Limb (tissue), 2 donors: ENCODE data around the gene PEPD.

Source experiments
- DNase-seq, 2 donors: peaks; one replicate each; pipeline ENCODE4 v3.0.0-alpha.2; 2016; ENCODE audit errors: extremely low spot score in 2 of 2

PEPD gene

DNA sequence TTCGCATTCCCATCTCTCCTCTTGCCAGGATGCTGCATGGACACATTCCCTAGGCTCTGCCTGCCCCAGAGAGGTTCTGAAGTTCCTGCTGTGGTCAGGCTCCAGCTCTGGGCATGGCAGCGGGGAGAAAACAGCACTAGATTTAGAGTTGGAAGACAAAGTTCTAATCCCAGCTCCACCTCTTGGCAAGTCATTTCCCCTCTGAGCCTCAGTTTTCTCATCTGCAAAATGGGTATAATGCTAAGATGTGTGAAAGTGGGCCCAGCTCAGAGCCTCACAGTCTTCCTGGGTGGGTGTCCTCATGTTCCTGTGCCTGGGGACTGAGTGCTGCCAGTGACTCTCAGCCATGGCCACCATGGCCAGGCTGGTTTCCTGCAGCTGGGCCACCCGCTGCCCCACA is 9.6 kb downstream of the PEPD start:
- DNase-seq: no peak

DNA sequence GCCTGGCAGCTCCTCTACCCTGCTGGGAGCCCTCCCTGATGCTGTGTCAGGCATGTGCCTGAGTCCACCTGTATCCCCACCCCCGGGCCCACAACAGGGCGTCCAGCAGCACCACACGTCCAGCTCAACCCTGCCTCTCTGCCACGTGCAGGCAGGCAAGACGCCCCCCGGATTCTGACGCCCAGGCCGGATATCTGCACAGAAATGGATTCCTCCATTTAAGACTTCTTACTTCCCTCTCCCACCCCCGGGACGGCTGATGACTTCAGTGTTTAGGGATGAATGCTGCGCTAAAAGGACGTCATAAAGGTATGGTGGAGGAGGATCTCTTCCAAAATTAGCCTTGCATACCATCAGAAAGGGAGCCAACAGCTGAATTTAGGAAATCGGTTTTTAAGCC is 10.2 kb downstream of the PEPD start:
- no peak for DNase-seq

DNA sequence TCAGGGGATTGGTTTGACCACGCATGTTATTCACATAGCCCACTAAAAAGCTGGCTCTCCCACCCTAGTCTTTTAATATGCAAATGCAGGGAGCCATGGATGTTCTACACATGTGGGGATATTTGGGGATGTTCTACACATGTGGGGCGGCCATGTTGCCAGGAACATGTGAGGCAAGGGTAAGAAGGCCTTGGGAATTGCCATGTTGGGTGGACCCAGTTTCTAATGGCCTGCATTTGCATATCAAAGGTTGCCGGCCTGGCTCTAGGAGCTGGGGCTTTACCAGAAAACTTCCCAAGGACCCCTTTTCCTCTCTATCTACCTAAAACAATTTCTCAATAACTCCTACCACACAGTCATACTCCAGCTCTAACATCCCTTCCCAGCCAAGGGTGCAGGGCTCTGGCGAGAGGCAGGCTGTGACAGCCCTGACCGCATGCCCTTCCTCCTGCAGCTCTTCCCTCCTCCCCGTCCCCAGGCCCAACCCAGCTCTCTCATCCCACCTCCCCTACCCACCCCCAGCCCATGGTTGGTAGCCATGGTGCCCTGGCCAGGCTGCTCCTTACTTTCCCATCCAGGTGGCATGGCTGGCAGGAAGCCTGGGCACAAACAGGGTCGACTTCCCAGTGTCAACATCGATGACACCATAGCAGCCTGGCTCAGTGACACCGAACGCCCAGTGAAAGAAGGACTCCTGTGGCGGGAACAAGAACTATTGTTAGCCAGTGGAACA is 11.0 kb downstream of the PEPD start:
- no peak for DNase-seq

DNA sequence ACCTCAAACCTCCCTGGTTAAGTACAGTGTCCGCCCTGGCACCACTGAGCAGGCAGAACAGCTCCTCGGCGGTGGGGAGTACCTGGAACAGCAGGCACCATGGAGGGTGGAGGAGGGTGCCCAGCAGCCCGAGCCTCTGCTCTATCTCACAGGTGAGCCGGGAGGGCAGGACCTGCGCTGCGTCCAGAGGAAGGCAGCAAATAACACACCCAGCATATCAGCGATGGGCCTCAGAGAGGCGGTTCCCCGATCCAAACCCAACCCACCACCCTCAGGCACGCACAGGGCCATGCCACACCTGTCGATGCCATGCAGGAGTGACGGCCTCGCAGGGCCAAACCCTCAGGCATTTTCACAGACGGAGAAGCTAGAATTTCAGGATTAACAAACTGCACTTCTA is 11.8 kb downstream of the PEPD start:
- no peak for DNase-seq

DNA sequence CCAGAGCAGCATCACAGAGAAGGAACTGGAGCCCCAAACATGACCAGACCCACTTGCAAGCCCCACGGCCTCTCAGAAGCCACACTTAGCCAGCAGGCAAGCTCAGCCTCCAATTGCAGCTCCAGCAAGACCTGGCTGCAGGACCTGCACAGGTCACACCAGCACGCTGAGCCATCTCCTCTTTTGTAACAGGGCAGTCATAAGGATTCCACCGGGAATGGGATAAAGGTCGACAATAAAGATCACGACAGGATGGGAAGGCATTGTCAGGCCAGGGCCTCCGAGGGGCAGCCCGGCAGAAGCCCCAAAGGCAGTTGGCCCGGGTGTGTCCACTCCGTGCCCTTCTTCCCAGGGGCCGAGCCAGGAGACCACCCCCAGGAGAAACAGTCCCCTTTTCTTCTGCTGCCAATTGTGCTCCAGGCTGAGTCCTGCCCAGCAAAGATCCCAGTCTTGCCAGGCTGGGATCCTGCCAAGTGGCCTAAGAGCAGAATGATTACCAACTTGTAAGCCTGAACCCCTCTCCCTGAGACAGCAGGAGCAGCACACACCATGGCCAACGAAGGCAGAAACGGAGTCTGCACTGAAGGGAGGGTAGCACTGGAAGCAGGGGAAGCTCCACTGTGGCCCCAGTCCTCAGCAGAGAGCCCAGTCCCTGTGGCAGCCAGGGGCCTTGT is 12.5 kb downstream of the PEPD start:
- no peak for DNase-seq

DNA sequence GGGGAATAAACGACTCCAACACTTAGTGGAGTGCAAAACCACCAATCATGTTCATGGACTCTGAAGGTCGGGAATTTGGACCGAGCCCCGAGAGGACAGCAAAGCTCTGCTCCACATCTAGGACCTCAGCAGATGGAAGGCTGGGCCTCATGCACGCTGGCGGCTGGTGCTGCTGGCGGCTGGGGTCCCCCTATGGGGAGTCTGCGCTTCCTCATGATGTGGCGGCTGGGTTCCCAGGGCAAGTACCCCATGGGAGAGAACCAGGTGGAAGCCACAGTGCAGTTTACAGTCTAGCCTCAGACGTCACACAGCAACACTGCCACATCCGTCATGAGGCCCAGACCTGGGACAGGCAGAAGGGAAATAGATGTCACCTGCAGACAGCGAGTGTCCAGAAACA is 13.2 kb downstream of the PEPD start:
- no peak for DNase-seq

DNA sequence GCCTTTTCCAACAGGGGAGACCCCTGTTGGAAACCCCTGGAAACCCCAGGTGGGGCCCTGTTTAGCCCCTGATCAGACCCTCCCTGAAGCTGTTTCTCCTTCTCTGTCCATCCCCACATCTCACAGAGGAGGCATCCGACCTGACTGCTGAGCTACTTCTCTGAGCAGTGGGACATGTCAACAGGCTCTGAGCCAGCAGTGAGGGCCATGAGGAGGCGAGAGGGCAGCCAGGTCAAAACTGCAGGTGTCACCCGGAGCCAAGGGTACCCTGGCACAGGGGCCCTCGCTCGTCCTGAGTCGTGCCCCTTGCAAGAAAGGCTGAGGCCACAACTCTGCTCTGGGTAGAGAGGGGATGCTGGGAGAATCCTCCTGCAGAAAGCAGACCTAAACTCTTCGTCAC is 13.6 kb downstream of the PEPD start:
- DNase-seq: no peak

DNA sequence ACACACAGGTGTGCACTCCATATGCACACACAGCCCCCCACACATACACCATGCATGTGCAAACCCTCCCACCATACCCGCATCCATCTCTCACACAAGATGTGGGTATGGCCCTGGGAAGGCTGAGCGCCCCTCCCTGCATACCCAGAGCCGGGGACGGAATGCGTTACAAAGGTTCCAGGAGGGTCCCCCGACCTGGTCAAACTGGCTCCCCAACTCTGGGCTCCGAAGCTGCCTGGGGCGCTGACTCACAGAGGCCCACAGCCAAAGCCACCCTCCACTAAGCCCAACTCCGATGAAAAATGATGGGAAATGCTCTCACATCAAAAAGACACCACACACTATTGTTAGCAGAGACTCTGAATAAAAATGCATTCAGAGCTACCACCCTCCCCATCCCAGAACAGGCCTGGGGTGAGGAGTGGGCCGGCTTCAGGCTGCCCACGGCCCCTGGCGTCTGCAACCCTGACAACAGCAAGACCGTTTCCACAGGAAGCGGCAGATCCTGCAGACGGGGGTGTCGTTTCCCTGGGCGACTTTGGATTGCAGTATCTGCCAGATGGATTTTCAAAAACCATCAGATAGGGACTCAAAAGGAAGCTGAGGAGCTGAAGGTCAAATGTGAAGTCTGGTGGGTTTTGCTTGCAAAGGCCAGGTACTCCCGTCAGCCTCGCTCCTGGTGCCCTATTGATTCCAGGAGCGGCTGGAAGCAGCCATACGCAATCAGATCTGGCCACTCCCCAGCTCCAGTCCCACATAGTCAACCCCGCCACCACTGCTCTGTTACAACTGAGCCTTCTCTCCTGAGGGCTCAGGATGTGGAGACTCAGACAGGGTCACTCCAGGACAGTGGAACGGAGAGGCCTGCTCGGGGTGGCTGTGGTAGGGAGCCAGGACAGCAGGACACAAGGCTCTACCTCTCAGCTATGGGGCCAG is 14.3 kb downstream of the PEPD start:
- no peak for DNase-seq

DNA sequence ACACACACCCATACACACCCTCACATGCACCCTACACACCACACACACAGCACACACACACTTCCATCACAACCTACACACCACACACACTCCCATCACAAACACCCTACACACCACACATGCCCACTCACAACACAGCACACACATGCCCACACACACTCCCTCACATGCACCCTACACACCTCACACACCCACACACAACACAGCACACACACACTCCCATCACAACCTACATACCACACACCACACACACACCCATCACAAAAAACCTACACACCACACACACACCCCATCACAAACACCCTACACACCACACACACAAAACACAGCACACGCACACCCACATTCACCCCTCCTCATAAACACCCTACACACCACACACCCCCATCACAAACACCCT is 15.1 kb downstream of the PEPD start:
- DNase-seq: no peak

DNA sequence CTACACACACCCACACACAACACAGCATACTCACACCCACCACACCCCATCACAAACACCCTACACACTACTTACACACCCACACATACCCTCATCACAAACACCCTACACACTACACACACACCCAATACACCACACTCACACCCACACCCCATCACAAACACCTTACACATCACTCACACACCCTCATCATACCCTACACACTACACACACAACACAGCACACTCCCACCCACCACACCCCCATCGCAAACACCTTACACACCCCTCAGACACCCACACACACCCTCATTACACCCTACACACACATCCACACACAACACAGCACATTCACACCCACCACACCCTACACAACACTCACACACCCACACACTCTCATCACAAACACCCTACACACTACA is 15.8 kb downstream of the PEPD start:
- DNase-seq: no peak

DNA sequence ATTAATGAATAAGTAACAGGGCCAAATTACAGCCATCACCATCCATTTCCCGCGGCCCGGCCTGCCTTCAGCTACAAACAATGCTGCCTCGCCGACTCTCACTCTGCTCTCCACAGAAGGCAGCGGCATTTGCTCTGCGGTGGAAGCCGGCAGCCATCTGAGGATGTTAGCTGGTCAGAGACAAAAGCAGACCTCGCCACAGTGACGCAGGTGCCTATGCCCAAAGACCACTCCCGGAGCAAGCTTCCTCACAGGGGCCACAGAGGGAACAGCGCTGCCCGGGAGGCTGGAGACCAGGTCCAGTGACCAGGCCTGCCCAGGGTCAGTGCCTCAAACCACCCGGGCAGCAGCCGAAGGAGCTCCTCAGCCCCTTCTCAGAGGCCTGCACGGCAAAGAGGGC is 16.4 kb downstream of the PEPD start:
- DNase-seq: no peak

DNA sequence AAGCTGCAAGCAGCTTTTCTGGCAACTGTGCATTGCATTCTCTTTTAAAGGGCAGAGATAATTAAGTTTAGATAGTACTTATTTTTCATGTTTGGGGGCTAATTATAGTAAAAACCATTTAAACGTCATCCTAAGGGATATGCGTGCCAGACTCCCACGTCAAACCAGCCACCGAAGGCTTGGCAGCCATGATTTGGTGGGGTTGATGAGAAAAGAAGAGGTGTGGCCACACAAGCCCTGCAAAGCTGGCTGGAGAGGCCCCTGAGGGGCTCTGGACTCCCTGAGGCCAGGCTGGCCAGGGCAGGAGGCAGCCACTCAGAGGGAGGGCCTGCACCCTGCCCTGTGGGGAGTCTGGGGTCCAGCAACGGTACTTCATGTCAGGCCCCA is 17.5 kb downstream of the PEPD start:
- no peak for DNase-seq

DNA sequence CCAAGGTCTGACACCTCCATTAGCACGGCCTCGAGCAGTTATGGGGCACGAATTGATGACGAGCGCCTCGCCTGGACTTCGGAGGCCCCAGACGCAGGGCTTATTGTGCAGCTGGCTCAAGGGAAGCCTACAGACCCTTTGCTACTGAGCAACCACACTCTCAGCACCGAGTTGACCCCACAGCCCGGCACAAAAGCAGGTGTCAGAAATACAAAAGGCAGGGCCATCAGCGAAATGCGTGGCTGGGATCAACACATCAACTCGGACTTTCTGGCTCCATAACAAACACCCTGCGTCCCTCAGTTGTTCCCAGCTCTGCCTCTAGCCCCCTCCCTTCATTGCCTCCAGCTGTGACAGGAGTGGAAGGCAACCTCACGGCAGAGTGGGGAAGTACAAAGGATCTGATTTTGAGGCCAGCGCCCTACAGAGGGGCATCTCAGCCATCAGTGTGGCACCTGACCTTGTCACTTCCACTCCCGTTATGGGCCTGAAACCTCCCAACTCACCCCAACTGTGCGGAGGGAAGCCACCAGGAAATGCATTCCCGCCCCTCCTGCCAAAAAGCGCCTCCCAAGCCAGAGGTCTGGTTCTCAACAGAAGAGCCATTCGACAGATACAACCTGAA is 18.0 kb downstream of the PEPD start:
- no peak for DNase-seq

DNA sequence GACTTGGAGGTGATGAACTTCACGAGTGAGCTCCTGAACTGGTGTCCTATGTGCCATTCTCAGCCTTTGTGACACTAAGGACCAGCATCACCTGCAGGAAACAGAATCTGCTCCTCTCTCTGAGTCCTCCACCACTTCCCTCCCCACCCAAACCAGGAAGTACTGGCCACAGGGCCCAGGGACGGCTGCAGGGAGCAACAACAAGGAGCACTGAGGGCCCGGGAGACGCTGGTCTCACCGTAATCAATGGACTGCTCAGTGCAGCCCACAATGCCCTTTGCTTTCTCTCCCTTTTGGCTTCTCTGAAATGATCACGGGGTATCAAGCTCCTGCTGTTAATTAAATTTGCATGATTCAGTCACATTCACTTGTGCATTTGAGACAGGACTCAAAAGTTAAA is 18.6 kb downstream of the PEPD start:
- DNase-seq: no peak

DNA sequence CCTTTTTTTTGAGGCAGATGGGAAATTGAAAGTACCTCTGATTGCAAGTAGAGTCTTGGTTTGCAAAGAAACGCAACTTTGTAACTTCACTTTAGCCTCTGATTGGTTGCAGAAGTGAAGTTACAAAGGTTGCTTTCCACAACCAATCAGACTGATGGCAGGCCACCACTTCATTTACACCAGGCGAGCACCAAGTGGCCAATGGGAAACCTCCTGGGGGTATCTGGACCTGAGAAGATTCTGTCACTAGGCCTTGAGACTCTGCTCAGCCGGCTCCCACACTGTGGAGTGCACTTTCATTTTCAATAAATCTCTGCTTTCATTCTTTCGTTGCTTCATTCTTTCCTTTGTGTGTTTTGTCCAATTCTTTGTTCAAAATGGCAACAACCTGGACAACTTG is 19.1 kb downstream of the PEPD start:
- DNase-seq: no peak

DNA sequence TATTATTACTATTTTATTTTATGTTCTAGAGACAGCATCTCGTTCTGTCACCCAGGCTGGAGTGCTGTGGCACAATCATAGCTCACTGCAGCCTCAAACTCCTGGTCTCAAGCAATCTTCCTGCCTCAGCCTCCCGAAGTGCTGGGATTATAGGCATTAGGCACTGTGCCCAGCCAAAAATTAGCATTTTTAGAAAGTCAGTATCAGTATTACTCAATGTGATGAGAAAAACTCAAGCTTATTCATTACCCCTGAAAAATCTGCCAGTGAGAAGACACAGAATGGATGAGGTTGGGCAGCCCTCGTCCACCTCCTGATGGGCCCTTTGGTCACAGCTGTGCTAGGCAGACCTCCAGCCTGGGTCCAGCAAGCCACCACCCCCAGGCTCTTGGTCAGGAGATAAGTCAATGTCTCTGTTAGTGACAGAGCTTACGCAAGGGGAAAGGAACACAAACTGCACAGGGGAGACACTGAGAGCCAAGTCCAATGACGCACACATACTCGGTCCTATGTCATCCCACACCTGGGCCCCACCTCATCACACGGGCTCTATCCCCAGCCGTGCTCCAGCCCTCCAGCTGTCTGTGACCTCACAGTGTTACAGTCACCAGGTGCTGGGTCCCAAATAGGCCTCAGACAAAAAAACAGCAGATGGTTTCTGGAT is 19.8 kb downstream of the PEPD start:
- no peak for DNase-seq

DNA sequence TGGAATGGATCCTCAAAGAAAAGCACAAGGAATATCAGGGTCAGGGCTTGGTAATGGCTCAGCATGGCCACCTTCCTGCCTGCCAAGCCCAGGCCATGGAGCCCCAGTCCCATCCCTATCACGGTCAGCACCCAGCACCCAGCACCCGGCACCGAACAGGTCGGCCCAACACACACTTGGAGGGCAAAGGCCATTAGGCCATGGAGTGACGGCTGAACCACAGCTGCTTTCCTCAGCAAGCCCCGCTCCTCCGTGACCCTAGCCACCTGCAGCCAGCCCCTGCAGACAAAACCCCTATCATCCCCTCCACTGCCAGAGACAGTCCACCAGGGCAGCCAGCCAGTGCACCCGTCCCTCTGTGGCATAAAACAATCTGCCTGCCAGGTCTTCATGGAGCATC is 20.6 kb downstream of the PEPD start:
- DNase-seq: no peak

DNA sequence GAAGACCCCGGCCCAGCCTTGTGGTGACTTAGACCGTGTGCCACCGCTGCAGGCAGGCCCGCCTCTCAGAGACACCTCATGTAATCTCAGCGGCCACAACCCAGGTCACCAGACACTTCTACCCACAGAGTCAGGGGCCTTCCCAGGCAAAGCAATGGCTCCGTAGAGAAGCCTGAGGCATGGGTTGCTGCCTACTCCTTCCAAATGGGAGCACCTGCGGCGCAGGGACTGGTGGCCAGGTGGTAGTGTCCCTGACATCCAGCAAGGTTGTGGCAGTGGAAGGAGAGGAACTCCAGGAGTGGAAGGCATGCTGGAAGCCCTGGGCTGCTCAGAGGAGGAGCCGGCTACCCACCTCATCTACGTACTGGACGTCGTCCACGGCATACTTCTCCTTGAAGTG is 21.0 kb downstream of the PEPD start:
- DNase-seq: no peak

DNA sequence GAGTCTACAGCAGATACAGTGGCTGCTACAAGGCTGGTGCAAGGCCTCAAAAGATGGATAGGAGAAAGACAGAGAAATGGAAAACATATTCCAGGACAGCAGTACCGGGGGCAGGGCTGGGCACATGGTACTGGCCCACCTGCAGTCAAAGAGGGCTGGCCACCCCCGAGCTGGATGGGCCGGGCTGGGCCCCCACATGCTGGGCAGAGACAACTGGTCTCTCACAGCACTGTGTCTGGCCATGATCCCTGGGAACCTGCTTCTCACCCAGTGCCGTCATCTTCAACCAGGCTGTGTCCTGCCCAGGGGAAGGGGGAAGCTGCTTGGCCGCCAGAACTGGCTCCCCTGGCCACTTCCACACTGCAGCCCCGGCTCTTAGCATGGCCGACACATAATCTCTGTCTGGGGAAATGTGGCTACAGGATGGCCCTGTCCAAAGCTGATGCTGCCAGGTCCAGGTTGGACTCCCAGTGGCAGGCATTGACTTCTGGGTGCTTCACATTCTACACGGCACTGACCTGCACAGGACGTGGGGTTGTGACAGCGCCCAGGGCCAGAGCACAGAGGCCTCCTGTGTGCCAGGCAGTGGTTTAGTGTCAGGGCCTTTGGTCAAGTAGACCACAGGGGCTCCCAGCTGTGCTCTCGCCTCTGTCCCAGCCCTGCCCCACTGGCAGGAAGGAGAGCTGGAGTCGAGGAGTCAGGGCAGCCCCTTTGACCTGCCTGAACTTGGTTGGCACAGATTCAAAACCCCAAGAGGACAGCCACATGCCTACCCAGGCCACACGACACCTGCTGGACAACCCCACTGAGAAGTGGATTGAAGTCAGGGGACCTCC is 21.7 kb downstream of the PEPD start:
- DNase-seq: no peak

DNA sequence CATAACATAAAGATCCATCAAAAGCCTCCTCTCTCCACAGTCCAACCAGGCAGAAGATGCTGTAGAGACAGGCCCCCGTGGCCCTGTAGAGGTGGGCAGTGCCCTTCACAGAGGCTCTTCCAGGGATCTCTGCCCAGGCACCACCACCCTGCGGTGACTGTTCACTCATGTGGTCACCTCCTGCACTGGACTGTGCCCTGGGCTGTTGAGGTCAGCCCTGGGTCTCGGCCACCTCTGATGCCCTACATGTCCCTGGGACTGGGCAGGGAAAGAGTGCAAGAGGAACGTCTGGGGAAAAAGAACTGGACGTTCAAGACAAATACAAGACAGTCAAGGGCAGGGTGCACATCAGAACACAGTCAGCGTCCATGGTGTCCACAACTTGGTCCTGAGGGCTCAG is 22.3 kb downstream of the PEPD start:
- DNase-seq: no peak
